HG03520 (cell line): ENCODE measurements around the gene PLEK.
A peak's percentile ranks its signal among the peaks of the same experiment; 100 is the strongest.
"Not testable (repeated sequence)": the region's sequence is repeated elsewhere in the genome, so short reads cannot be mapped to it uniquely, and the experiment has no call there.

Experiments
- ATAC-seq: cut with Tn5 transposase; IDR thresholded peaks from one replicate; pipeline ENCODE4 v1.9.1; 2021; ENCODE audit warnings: mild to moderate bottlenecking, moderate library complexity; ENCODE audit not compliant: unreplicated experiment

PLEK gene

DNA sequence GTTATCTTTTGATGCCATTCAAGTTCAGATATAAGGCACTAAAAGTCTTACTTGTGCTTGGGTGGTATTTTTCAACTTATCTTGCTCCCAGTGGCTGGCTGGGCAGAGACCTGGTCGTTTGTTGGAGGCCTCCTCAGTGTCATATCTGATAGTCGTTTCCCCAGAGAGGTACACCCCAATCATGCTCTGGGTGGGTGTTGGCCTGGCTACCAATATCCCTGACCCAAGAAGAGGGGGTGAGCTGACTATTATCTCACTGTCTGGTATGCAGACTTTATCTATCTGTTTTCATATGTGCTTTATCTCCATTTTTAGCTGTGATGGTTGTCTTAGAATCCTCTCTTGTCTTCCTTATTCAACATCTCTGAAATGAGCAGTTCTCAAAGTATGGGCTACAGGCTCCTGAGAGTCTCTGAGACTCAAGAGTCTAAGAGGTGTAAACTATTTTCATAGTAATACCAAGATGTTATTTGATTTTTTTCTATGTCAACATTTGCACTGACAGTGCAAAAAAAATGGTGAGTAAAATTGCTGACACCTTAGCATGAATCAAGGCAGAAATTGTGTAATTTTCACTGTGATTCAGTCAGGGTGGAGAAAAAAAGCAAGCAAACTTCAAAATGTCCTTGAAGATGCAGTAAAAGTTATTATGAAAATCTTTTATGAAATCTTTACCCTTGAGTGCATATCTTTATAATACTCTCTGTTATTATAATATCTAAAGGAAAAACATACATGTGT lies 12.3 kb upstream of the PLEK start:
- ATAC-seq: no peak

DNA sequence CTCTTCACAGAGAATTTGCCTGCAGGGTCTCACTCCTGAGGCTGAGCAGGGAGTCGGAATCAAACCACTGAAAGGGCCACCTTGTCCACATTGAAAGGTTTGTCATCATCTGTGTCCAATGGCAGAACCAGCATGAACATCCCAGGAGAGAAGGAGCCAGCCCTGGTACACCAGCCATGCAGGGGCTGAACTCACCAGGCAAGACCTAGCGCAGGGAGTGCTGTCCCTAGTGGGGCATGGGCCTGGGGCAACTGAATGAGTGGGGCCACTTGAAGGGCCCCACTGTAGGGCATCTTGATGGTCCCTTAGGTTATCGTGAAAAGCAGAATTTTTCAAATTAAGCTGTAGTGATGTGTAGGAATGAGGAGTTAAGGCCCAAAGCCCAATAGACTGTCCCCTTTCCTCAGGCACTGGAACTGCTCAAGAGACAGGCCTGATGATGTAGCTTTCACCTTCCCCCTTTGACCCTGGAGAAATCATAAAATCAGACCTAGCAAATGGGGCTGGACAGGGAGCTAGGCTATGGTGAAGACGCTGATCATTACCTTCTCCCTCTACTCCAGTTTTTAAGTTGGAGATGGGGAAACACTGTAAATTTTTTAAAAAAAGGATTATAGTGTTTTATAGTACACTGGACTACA lies 8.4 kb upstream of the PLEK start:
- ATAC-seq: no peak

DNA sequence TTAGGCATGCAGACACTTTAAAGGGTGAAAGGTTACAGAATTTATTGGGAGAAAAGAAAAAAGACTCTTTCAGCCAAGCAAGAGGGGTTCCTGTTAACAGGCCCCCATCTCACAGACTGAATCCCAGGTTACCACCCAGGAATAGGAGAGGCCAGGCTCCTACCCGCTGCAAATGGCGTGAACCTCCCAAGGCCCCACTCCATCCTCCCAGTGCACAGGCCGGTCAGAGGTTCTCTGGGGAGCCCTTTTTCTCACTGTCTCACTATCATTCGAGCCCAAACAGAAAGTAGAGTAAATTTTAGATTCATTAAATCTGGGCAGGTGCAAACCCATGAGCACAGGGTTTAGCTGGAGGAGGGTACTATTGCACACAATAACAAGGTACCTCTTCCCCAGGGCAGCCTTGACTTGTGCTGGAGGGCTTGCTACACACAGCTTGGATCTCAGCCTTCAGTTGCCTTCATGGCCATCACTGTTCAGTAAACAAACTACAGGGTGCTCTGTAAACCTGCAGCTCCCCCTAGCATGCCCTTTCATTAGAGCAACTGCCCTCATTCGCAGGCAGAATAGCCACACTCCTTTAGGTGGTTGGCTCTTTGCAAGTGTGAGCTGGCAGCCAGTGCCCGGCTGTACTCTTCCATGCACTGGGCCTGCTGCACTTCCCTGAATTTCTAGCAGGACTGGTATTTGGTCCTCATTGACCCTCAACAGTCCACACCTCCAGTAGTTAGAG lies 7.3 kb upstream of the PLEK start:
- ATAC-seq: peak; percentile 61

DNA sequence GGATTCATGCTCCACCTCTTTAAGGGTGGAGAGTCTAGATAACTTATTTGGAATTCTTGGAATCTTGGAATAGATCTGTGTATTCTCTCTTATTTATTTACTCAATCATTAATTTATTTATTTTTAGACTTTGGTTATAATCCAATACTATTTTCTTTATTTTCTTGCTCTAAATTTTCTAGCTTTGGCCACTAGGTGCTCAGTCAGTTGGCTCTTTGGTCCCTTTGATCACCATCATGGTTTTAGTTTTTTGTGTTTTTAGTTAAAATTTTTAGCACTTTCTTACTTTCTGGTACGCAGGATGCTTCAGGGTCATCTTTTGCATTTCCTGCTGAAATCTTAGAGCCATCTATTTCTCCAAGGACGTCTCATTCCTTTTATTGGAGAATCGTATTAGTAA lies 5.2 kb upstream of the PLEK start:
- no peak for ATAC-seq

DNA sequence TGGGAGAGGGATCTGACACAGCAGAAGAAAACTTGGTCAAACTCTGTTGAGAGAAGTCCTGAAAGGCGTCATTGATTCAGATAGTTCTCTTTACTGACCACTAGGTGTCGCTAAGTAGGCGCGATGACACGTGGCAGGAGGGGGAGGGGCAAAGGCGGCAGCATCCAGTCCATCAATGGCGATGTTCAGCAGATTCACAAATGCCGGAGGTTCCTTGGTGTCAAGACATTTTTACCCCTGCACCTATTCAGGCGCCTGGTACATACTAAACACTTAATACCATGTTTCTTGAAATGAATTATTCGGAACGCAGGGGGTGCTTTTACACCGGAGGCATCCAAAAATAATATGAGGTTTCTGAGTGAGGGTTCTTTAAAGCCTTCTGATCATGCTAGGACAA lies 3.0 kb upstream of the PLEK start:
- peak; percentile 44 for ATAC-seq

DNA sequence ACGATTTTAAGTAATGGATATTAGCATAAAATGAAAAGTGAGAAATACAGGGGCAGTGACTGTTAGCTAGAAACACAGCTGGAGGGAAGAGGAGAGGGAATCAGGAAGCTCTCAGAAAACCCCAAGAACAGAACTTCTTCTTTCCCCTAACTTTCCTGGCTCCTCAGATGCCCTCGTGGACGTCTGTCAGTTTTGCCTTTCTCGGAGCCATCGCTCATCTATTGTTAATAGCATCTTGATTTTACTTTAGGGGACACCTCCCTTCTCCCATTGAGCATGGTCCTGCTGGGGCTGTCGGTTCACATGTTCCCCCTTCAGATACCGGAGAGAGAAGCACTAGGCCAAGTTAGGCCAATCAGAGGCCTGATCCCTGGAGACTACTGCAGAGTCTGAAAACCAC lies 2.3 kb upstream of the PLEK start:
- ATAC-seq: no peak

DNA sequence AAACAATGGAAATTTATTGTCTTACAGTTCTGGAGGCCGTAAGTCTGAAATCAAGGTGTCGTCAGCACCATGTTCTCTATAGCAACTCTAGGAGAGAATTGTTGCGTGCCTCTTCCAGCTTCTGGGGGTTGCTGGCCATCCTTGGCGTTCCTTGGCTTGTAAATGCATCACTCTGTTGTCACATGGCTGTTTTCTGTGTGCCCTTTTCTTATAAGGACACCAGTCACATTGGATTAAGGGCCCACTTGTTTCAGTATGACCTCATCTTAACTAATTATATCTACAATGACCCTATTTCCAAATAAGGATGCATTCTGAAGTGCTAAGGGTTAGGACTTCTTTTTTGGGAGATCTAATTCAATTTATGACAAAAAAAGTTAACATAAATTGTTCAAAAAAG lies 1.4 kb upstream of the PLEK start:
- no peak for ATAC-seq

DNA sequence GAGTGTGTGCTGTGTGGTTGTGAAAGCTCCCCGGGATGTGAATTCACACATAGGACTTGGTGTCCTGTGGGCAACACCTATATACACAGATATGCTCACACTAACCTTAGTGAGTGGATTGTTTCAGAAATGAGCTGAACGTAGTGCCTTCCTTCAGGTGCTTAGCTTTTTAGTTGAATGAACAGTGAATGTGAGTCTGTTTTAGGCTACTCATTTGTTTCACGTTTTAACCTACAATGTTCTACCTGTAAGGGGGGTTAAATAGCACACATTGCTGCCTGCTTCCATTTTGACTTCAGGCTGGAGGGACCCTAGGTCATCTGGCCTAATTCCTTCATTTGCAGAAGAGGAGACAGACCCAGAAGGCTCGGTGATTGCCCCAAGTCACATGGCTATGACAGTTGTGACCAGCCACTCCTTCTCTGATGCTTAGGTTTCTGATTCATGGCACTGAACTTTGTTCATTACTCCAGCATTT lies 1.0 kb downstream of the PLEK start:
- peak; percentile 46 for ATAC-seq

DNA sequence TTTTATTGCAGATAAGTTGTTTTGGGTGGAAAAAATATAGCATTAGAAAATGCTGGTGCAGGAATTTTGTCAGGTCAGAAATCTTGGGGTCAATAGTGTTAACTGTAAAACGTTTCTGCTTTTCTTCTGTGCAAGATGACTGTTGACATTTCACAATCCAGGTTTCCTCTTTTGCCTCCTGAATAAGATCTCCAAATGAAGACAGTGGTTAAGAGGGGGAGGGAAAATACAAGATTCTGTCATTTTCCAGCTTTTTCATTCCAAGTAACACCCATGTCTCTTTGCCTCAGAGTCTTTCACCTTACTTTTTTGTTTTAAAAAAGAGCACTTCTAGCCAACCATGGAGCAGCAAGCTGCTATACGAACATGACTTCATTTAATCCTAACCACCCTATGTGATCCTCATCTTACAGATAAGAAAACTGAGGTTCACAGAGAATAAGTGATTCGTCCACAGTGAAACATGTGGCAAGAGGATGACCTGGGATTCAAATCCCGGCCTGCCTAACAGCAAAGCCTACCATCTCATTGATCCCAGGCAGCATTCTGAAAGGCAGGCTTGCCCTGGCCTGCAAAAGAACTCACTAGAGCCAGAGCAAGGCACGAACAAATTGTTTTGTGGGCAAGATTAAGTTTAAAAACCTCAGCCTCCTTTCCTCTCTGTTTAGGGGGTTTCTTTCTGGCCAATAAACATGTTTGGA lies 3.0 kb downstream of the PLEK start:
- ATAC-seq: no peak

DNA sequence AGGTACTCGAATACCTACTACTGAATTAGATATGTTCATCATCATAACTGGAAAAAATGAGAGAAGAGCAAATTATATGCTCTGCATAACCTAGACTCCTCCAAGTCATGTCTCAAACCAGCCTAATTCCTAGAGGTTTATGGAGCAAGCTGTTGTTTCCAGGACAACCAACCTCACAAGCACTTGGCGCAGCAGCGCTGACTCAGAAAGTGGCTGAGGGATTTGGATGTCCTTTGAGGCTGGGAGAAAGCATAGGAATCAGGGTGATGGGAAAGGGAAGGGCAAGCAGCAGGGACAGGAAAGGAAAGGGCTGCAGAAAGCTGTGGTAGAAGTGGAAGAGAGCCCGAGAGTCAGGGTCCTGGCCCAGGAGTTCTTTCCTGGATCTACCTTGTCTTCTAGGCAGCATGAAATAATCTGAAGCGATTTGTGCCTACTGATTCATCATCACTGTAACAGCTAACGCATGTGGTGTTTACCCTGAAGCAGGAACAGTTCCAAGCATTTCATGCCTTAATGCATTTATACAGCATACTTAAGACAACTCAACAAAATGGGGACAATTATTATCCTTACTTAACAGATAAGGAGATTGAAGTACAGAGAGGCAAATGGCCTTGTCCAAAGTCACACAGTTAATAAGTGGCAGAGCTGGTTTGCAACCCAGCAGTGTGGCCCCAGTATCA lies 3.7 kb downstream of the PLEK start:
- ATAC-seq: no peak

DNA sequence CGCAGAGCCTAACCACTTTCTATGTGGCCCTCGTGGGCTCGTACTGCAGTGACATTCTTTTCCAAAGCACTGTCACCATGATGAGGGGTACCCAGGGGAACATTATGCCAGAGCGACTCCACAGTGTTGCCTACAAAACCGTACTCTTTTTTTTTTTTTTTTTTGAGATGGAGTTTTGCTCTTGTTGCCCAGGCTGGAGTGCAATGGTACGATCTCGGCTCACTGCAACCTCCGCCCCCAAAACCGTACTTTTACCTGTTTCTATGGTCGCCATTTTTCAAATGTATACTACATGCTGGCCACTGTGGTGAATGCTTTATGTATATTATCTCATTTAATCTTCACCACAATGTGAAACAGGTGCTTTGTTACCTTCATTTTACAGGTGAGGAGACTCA lies 4.3 kb downstream of the PLEK start:
- no peak for ATAC-seq

DNA sequence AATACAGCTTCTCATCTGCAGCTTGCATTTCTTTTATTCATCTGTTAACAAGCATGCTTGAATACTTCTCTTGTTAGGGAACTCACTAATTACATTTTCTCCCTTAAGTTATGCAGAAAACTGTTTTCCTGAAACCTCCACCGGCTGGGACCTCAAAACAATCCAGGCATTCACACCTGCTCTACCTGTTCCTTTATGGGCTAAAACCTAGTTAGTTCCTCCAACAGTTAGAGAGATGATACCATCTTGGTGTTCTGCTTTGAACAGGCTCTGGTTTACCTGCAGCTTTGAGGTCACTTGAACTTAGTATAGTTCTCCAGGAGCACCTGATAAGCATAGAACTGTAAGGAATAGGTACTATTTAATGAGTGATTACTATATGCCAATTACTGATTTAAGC lies 6.1 kb downstream of the PLEK start:
- ATAC-seq: no peak

DNA sequence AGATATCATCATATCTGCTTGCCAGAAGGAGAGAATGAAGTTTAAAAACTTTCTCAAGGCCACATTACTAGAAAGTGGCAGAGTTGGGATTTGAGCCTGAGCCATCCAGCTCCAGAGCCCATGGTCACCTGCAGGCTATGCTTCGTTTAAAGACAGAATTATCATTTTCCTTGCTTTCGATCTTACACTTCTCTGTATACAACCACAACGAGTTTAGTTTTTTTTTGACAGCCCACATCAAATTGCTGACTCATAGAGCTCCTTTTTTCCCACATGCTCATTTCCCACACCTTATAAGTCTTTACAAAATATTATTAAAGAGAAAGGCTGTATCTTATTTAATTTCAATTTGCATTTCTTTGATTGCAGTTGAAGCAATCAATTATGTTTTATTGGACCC lies 6.5 kb downstream of the PLEK start:
- no peak for ATAC-seq

DNA sequence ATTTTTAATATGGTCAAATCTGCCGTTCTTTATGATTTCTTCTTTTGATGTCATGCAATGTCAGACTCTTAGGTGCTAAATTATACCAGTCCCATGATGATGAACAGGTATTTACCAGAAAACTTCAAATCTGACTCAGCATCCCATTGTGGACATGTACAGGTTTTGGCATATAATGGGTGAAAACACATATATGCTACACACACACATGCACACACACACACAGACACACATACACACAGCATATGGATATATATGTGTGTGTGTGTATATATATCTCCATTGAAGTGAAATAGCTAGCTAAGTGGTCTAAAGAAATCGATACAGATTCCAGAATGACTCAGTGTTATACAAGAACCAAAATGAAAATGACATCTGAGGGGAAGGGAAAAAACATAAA lies 7.4 kb downstream of the PLEK start:
- ATAC-seq: no peak

DNA sequence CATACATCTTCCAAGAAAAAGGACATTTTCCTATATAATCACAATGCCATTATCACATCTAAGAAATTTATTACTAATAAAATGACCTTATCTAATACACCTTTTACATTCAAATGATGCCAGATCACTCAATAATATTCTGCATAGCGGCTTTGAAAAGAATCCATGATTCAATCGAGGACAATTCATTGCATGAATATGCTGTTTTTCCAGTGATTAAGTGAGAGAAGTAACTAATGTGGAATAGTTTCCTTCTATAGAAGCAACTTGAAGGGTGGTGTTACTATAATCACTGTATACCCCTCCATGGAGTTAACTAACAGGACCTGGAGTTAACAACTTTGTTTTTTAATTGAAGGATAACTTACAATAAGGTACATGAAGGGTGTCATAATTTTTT lies 9.1 kb downstream of the PLEK start:
- no peak for ATAC-seq

DNA sequence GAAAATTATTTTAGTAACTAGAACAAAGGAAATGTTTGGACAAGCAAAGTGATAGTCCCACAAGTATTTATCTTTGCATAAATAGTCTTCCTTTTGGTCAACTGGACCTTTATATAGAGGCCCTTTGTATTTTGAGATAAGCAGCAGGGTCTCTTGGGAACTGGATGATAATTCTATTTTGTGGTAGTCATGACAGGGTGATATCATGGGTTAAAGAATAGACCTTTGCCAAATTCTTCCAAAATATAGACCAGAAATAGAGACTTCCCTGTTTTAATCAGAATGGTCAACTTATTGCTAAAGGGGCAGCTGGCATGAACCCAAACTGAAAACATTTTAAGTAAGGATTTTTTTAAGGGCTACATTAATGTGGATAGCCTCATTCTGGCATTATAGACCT lies 10.5 kb downstream of the PLEK start:
- ATAC-seq: no peak

DNA sequence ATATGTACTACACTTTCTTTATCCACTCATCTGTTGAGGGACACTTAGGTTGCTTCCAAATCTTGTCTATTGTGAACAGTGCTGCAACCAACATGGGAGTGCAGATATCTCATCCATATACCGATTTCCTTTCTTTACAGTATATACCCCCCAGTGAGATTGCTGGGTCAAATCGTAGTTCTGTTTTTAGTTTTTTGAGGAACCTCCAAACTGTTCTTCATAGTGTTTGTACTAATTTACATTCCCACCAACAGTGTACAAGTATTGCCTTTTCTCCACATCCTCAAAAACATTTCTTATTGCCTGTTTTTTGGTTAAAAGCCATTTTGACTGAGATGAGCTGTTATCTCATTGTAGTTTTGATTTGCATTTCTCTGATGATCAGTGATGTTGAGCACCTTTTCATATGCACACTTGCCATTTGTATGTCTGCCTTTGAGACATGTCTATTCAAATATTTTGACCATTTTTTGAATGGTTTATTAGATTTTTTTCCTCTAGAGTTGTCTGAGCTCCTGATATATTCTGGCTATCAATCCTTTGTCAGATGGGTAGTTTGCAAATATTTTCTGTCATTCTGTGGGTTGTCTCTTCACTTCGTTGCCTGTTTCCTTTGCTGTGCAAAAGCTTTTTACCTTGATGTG lies 12.2 kb downstream of the PLEK start:
- ATAC-seq: no peak

DNA sequence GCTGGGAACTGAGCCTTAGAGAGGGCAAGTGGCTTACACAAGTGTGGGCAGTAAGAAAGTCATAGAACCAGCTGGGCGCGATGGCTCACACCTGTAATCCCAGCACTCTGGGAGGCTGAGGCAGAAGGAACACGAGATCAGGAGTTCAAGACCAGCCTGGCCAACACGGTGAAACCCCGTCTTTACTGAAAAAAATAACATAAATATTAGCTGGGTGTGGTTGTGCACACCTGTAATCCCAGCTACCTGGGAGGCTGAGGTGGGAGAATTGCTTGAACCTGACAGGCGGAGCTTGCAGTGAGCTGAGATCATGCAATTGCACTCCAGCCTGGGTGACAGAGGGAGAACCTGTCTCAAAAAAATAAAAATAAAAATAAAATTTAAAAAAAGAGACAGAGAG lies 13.7 kb downstream of the PLEK start:
- not testable (repeated sequence) for ATAC-seq

DNA sequence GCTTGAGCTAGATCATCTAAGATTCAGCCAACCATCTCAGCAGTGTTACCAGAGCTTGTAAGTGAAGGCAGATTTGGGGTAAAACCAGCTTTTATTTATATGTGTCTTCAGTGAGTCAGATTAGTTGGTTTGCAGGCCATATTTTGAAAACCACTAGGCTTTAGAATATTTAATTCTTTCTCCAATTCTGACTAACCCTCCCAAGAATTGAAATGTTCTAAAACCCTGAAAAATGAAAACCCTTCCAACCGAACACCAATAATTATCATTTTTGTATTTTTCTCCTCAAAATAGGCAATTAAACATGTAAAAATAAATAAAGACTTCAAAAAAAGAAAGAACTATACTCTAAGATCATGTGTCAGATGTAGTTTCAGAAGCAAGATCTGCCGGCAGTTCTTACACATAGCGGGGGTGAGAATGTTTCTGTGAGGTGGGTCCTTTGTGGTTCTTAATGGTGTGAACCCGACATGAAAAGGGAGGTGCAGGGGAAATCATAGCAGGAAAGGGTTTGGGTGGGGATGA lies 14.2 kb downstream of the PLEK start:
- peak; percentile 43 for ATAC-seq

DNA sequence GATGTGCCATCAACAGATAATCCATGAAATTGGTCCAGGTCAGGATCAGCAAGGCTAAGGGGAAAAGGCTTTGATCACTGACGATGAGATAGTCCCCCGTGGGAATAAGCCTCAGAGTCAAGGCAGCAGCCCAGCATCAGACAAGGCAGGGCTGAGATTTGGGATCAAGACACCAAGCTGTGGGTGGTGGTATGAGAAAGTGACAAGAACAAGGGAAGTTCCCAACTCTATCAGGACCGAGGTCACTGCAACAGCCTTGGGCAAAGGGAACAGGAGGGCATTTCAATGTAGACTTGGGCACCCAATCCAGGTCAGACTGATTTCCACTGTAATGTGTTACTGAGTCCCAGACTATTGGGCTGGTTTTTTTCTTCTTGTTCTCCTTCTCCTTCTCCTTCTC lies 18.7 kb downstream of the PLEK start:
- ATAC-seq: no peak
